HG03575 (cell line): ENCODE results near the gene GPR25.

ENCODE experiments used
- ATAC-seq: cut with Tn5 transposase; IDR thresholded peaks from one replicate; pipeline ENCODE4 v1.9.1; 2021; ENCODE audit not compliant: unreplicated experiment, insufficient number of reproducible peaks, low FRiP score; ENCODE audit errors: extremely low read depth

The GPR25 gene

DNA sequence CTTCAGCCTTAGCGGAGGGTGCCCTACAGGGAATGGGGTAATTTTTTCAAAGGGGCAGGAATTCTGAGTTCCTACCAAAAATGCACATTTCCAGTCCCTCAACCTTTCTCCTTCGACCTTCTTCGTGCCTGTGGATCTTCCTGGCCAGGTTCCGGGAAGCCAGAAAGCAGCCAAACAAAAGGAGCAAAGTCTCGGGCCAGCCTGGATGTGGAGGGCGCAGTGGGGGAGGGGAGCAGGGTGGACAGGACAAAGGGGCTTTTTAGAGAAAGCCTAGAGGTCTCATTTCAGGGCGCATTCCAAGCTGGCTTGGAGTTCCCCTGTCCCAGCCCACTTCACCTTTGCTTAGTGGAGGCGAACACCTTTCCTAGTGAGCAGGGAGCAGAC lies 19.0 kb downstream of the GPR25 start:
- no peak for ATAC-seq

DNA sequence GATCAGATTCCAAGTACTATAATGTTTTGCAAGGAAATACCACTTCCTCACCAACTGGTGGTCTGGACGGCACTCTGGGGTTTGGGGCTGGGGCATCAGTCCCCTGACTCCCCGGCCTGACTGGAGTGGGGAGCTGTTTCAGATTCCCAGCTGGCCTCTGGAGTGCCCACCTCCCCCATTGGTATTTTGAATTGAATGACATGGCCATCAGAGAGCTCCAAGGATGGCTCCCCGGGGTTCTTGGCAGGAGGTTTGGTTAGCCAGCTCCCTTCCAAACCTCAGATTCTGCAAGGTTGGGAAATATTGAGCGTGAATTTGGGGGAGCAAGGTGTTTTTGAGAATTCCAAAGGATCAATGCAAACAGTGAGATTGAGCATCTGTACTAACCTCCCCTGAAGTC lies 19.8 kb downstream of the GPR25 start:
- no peak for ATAC-seq

DNA sequence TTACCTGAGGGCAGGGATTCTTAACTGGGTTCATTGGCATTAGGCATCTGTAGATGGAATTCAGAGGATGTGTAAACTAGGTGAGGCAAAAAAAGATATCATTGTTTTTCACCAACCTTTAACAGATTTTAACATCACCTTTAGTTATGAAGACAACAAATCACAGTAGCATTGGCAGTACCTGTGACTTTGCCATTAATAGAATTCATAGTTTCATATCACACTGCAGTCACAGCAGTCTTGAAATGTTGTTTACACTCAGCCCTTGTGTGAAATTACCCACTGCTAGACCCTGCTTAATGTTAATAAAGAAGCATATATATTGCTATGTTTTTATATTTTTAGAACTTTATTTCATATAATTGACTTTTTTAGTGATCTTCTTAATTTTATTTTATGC lies 20.2 kb downstream of the GPR25 start:
- no peak for ATAC-seq

DNA sequence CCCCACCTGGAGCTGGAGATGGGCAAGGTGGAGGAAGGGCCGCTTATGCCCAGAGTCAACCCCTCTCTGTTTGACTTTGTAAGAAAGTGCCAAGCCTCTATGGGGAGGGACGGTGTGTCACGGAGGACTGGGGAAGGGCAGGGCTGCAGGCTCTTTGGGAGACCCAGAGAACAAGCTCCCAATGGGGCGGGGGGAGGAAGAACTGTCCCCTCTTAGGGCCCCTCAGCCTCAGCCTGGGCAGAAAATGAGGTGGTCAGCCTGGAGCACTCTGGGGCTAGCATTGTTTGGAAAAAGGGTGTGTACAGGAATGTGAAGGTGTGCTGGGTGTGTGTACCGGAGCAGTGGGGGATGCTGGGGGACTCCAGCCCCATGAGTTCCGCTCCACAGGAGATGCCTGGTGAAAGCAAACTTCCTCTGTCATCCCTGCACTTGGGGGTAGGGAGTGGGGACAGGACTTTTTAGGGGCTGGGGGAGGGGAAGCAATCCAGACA lies 20.7 kb downstream of the GPR25 start:
- no peak for ATAC-seq

DNA sequence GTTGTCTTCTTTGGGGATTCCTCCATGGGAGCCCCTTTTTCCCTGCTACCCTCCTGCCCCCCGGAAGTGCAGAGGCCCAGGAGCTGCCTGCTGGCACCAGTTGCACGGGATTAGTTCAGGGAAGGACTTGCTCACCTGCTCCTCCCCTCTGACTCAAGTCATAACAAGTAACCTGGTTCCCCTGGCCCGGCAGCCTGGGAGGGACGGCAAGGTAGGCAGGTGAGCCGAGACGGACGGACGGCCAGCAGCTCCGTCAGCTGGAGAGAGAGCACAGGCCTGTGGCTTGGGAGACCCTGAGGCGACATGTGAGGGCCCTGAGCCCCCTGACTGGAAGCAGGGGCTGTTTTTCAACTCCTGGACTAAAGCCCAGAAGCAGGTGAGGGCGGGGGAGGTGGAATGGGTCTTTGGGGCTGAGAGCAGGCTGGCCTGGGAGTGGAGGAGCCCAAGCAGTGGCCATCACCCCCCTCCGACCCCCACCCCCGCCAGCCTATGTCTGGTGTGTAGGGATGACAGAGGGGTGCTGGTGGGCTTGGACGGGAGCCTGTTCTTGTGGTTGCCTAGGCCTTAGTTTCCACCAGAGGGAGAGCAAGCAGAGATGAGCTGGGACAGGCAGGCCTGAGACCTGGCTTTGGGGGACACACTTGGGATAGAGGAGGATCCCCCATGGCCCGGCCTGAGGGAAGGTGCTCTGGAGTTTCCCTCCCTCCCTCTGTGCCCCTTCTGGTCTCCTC lies 22.1 kb downstream of the GPR25 start, which contains the start of gene INAVA:
TSS of gene INAVA (plus strand) at position 189 of the 731 bp plus-strand sequence. CDS start 3,501 bp downstream, outside the sequence.
- no peak for ATAC-seq

DNA sequence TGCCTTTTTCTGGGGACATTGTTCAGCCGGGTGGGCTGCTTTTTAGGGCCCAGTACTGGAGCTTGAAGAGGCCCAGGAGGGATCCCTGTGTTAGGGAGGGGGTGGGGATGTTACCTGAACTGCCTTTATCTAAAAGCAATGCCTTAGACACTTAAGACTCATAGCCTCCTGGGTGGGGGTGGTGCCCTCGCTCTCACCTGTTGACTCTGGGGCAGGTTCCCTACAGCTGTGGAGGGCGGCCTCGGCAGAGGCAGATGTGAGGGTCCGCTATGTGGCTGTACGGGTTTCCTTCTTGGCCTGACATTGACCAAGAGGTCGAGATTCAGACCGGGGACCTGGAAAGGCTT lies 22.6 kb downstream of the GPR25 start:
- no peak for ATAC-seq

DNA sequence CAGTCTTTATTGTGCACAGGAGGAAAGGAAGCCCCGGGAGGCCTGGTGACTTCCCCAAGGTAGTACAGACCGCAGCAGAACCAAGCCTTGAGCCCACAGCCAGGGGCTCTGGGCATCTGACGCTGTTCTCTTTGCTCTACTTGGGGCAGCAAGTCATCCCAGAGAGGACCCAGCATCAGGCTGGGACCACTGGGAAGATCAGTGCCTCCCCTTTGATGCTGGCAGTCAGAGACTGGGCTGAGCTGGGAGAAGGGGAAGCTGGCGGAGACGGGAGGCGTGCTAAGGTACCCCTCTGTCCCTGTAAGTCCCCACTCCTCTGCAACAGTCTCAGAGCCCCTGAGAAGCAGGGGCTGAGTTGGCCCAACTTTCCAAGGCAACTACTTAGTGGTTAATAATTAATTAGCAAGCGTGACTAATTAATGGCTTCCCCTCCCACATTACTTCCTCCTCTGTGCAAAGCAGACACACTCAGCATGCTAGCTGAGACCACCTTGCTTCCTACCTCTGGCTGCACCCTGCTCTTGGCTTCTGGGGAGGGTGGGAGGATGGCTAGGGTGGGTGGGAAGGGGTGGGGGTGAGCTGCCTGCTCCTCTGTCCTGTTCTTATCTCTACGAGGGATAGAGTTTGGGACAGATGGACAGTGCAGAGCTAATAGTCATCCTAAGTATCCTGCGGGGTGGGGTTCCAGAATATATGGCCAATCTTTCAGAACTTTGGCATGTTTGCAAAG lies 23.2 kb downstream of the GPR25 start:
- no peak for ATAC-seq

DNA sequence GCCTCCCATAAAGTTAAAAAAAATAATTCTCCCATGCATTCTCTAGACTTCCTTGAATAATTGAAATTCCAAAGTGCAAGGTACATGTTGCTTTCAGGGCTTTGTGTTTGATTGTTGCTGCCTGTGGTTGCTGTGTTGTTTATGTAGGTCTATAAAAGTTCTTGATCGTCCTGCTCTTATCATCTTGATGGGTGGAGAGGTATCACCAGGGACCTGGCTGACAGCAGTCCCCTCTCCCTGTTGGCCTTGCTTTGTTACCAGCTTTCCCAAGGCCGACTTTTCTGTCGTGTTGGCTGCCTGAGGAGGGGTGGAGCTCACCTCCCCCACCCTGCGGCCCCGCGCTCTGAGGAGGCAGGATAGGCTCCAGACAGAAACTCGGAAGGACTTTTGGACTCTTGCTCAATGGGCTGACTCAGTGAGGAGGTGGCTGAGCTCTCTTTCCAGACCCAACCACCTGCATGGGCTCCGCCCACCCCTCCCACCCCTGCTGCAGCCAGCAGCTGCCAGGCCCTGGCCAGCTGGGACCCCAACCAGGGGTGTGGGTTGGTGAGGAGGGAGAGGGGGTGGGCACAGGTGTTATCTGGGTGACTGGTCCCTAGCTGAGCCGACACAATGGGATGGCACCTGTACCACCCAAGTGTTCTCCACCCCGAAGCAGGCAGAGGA lies 23.9 kb downstream of the GPR25 start:
- no peak for ATAC-seq

DNA sequence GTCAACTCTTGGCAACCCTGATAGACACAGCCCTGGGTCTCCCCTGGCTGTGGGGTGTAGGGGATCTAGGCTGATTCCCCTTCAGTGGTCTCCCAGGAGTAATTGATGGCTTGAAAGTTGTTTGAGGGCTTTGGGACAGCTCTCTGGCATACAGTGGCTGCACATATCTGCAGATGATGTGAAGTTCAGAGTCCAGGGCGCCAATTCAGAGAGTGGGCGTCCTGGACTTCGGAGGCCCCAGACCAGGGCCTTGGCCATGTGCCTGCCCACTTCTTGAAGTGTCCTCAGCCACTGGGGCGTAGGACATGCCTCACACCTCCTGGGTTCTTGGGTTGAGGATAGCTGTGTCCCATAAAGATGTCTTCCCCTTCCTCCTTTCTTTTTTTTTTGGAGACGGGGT lies 24.5 kb downstream of the GPR25 start:
- no peak for ATAC-seq

DNA sequence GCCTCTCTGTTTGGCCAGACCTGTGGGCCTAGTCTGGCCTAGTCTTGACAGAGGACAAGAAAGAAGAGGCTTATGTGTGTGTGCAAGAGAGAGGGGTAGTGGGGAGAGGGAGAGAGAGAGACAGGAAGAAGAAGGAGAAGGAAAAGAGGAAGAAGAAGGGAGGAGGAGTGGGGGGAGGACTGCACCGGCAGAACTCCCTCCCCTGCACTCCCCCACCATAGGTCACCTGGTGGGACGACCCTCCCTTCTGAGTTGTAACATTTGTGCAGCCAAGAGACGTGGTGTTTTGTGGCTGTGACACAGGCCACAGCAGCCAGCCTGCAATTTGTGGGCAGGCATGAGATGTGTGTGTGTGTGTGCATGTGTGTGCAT lies 26.2 kb downstream of the GPR25 start:
- ATAC-seq, result no peak

DNA sequence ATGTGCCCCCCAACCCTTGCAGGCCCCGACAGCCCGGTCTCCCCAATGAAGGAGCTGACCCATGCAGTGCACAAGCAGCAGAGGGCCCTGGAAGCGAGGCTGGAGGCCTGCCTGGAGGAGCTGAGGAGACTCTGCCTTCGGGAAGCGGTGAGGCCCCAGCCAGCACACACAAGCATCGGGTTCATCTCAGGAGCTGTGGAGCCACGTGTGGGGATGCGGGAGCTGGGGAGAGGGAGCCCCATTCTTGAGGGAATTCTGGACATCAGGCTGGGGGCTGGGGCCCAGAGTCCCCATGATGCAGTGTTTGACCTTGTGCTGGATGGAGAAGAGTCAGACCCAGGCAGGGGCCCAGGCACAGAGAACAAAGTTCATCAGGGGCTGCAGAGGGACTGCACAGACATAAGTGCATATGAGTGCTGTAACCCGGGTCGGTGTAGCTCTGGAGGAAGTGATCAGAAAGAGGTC lies 26.7 kb downstream of the GPR25 start:
- no peak for ATAC-seq

DNA sequence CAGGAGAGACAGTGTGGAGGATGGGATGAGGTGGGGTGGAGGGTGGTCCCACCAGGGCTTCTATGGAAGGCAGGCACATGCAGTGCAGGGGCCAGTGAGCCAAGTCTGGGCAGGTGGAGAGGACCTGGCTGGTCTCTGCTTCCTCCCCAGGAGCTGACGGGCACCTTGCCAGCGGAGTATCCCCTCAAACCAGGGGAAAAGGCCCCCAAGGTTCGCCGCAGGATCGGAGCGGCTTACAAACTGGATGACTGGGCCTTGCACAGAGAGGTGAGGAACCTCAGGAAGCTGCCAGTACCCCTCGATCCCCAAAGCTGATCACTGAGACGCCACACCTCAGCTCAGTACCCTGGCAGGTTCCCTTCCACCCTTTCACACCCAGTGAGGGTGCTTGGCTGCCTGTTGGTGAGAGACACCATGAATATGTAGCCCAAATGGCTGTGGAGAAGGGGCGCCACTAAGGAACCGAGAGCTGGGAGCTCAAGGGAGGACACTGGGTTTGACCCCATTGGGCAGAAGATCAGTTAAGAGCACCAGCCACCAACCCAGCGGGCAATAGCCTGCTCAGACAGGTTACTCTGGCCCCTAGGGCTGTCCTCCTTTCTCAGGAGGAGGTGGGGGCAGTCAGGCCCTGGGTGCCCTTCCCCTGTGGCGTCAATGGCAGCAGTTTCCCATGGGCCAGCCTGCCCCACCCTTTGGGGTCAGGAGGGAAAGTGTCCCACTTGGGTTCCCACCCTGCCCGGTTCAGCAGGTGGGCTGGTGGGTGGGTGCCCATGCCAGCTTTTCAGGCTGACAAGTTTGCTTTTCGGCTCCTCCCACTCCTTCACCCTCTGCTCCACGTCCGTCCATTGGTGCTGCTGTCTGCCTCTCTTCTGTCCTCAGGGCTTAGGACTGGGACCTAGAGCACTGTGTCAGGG lies 27.4 kb downstream of the GPR25 start:
- no peak for ATAC-seq

DNA sequence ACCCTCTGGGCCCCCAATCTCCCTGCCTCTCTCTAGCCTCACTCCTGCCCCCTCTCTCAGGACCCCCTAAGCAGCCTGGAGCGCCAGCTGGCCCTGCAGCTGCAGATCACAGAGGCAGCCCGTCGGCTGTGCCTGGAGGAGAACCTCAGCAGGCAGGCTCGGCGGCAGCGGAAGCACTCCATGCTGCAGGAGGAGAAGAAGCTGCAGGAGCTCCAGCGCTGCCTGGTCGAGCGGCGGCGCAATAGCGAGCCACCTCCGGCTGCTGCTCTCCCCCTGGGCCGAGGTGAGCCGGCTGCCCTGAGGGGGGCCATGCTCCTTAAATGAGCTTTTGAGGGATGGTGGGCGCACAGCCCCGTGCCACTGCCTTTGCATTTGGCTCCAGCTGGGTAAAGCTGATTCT lies 28.1 kb downstream of the GPR25 start:
- no peak for ATAC-seq

DNA sequence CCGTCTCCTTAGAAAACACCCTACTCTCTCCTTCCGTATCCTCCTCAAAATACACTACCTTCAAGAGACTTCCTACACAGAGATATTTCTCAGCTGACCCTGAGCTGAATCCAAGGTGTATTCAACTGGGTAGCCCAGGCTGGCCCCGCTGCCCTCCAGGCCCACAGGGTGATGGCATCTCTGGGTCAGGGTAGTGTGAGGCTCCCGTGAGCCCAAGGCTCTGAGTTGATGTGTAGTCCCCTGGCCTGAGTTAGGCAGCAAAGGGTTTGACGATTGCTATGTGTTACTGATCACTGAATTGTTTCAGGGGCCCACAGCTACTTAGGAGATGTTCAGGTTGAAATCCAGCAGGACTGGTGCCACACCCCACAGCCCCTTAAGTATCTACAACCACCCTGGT lies 28.6 kb downstream of the GPR25 start:
- ATAC-seq, result no peak

DNA sequence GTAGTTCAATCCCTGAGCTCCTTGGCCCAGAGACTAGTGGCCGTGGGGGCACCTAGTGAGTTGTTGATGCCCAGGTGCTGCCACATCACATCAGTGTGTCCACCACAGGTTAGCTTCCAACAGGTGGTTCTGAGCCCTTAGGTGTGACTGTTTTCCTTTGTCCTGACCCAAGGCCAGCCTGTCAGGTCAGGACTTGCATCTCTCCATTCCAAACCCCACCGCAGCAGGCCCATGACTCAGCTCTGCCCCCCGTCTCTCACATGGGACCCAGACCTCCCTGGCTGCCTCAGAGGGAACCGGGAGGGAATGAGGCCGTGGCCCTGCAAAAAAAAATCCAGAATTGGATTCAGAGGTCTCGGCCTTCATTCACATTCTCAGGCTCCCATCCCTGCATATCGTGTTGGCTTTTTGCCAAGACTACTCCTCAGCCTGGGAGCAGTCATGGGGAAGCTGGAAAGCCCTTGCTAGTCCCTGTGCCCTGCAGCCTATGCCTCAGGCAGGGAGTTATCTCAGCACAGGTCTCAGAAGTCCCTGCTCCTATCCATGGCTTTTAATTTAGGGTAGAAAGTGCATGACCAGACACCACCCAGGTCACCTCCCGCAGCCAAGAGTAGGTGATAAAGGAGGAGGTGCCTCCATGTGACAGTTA lies 29.1 kb downstream of the GPR25 start:
- no peak for ATAC-seq

DNA sequence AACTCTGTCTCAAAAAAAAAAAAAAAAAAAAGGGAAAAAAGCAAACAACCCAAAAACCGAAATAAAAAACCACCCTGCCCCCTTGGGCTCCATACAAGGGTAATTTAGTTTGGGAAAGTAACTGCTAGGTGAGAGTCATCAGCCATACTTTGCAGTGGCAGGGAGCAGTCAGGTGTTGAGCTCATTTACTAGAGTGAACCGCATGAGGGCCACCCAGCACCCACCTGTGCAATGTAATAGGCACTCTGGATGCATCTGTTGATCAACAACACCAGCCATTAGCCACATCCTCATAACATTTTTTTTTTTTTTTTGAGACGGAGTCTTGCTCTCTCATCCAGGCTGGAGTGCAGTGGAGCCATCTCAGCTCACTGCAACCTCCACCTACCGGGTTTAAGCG lies 31.0 kb downstream of the GPR25 start:
- ATAC-seq, result no peak

DNA sequence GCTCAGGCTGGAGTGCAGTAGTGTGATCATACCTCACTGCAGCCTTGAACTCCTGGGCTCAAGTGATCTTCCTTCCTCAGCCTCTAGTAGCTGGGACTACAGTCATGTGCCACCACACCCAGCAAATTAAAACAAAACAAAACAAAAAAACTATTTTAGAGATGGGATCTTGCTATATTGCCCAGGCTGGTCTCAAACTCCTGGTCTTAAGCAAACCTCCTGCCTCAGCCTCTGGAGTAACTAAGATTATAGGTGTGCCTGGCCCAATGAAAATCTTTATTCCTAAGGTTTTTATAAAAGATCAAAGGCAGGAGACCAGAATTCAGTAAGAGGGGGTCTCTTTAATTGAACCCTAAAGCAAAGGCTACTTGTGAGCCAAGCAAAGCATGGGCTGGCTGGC lies 32.0 kb downstream of the GPR25 start:
- ATAC-seq, result no peak

DNA sequence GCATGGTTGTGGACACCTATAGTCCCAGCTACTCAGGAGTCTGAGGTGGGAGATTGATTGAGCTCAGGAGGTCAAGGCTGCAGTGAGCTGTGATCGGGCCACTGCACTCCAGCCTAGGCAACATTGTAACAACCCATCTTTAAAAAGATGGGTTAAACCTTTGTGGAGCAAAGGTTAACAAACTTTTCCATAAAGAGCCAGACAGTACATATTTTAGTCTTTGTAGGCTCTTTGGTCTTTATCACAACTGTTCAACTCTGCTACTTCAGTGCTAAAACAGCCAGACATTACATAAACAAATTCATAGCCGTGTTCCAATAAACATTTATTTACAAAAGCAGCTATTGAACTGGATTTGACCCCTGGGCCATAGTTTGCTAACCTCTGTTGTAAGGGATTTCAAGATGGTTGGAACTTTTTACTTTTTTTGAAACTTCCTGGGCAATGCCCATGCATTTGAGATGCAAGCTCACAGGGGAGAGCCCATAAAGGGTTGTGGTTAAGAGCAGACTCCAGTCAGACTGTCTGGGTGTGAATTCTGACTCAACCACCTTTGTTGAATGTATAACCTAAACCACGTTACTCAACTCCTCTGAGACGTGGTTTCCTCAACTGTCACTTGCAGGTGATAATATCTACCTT lies 32.8 kb downstream of the GPR25 start:
- ATAC-seq, result no peak
